HG02623 (cell line): ENCODE results near the gene ZNF438.

ENCODE experiments used
- ATAC-seq: cut with Tn5 transposase; IDR thresholded peaks from one replicate; pipeline ENCODE4 v1.9.1; 2021; ENCODE audit warnings: moderate library complexity; ENCODE audit not compliant: unreplicated experiment

The ZNF438 gene

GRCh38 chr10:30830315-30831230, 201.1 kb downstream of the ZNF438 start:
- ATAC-seq = no peak

GRCh38 chr10:30829901-30830300, 201.8 kb downstream of the ZNF438 start:
- ATAC-seq = no peak

- ATAC-seq = no peak
Measured at GRCh38 chr10:30828680-30829079, 203.0 kb downstream of the ZNF438 start.

- ATAC-seq = no peak
Measured at GRCh38 chr10:30828164-30828563, 203.5 kb downstream of the ZNF438 start.

- no peak for ATAC-seq
Measured at GRCh38 chr10:30827531-30828120, 204.0 kb downstream of the ZNF438 start.

- no peak for ATAC-seq
Measured at GRCh38 chr10:30826679-30827078, 205.0 kb downstream of the ZNF438 start.

- no peak for ATAC-seq
Measured at GRCh38 chr10:30825495-30825894, 206.2 kb downstream of the ZNF438 start.

GRCh38 chr10:30825022-30825421, 206.6 kb downstream of the ZNF438 start:
- no peak for ATAC-seq

GRCh38 chr10:30823651-30824050, 208.0 kb downstream of the ZNF438 start:
- no peak for ATAC-seq

GRCh38 chr10:30822693-30823465, 208.8 kb downstream of the ZNF438 start:
- ATAC-seq = no peak

- no peak for ATAC-seq
Measured at GRCh38 chr10:30821994-30822692, 209.5 kb downstream of the ZNF438 start.

- ATAC-seq = no peak
Measured at GRCh38 chr10:30821261-30821993, 210.2 kb downstream of the ZNF438 start.

GRCh38 chr10:30820261-30820991, 211.2 kb downstream of the ZNF438 start:
- no peak for ATAC-seq

GRCh38 chr10:30819341-30820181, 212.1 kb downstream of the ZNF438 start:
- ATAC-seq = no peak

GRCh38 chr10:30818854-30819253, 212.8 kb downstream of the ZNF438 start:
- no peak for ATAC-seq

- ATAC-seq = no peak
Measured at GRCh38 chr10:30818010-30818660, 213.5 kb downstream of the ZNF438 start.

GRCh38 chr10:30817541-30817940, 214.1 kb downstream of the ZNF438 start:
- no peak for ATAC-seq

- no peak for ATAC-seq
Measured at GRCh38 chr10:30816820-30817171, 214.9 kb downstream of the ZNF438 start.
